ENCODE data around the gene DBNDD1.
A peak's percentile ranks its signal among the peaks of the same experiment; 100 is the strongest.

Gene DBNDD1

GRCh38 chr16:90019543-90020259, 445 bp upstream of the DBNDD1 start:
- ChIA-PET POLR2A (interaction anchor here (1.1 to 3.3 kb wide), 3 partner anchors 15 to 97 kb away, joined by 3 to 14 read pairs (median 3); partner anchors contain the start of gene TUBB3), CTCF (interaction anchor here (0.8 to 1.7 kb wide), 6 partner anchors 11 to 320 kb away, joined by 3 to 6 read pairs (median 3); no protein-coding TSS in a partner anchor)
- H3K4me1 ChIP-seq (ENCODE audit: control insufficient read depth, insufficient read depth, low read length), result peaks cover 20% of the 10 kb centered on the region
- H3K9me3 ChIP-seq (ENCODE audit: control insufficient read depth, insufficient read depth, low read depth, low read length), result no peaks in the 10 kb centered on the region
- H3K4me3 ChIP-seq (ENCODE audit: low read depth, low read length), result peak overlapping the region; percentile 48
- H3K27ac ChIP-seq (ENCODE audit: extremely low read depth, low read depth, low read length), result peak overlapping the region; percentile 84
- peaks cover 0 to 13% of the 10 kb centered on the region in 2 experiments; a peak in 2 of 3 replicates for H3K36me3 ChIP-seq (ENCODE audit: control insufficient read depth in 2 of 2, insufficient read depth in 1 of 2, low read length in 2 of 2)
- TF ChIP-seq ZNF785 (tag by site-specific recombination; IDR thresholded peaks at IDR 0.05) (no peak), HOXC10 (CRISPR knock-in tag; IDR thresholded peaks at IDR 0.05) (no peak), HIC1 (tag by site-specific recombination; IDR thresholded peaks at IDR 0.05) (no peak), ZNF362 (tag by site-specific recombination; IDR thresholded peaks at IDR 0.05) (no peak), ZXDB (tag by site-specific recombination; IDR thresholded peaks at IDR 0.05) (peak; percentile 65; the same call in 1 of the 2 replicates), ZNF664 (tag by site-specific recombination; IDR thresholded peaks at IDR 0.05) (no peak), ZNF777 (tag by site-specific recombination; IDR thresholded peaks at IDR 0.05; ENCODE audit: borderline replicate concordance) (no peak), INSM2 (tag by site-specific recombination; IDR thresholded peaks at IDR 0.05) (no peak), PRDM6 (tag by site-specific recombination; IDR thresholded peaks at IDR 0.05) (no peak), ZIC2 (tag by site-specific recombination; IDR thresholded peaks at IDR 0.05) (peak; percentile 78), TCF7L2 (IDR thresholded peaks at IDR 0.05; ENCODE audit: borderline replicate concordance, low read depth, low read length) (no peak), SCRT2 (tag by site-specific recombination; IDR thresholded peaks at IDR 0.05) (no peak), ZNF175 (tag by site-specific recombination; IDR thresholded peaks at IDR 0.05) (no peak), PRDM10 (tag by site-specific recombination; IDR thresholded peaks at IDR 0.05) (peak; percentile 54), ZBTB20 (tag by site-specific recombination; IDR thresholded peaks at IDR 0.05) (peak; percentile 70; the same call in 1 of the 2 replicates), ZNF596 (tag by site-specific recombination; IDR thresholded peaks at IDR 0.05) (no peak), ZNF624 (tag by site-specific recombination; IDR thresholded peaks at IDR 0.05) (no peak), ZNF660 (tag by site-specific recombination; IDR thresholded peaks at IDR 0.05) (no peak), ZNF513 (tag by site-specific recombination; IDR thresholded peaks at IDR 0.05) (no peak), KLF7 (tag by site-specific recombination; IDR thresholded peaks at IDR 0.05; ENCODE audit: borderline replicate concordance) (peak; percentile 59; the same call in 1 of the 2 replicates), ZBTB8A (tag by site-specific recombination; IDR thresholded peaks at IDR 0.05) (peak; percentile 90), ZNF654 (tag by site-specific recombination; IDR thresholded peaks at IDR 0.05; ENCODE audit: low read depth) (no peak), FEZF1 (tag by site-specific recombination; IDR thresholded peaks at IDR 0.05) (no peak), ZSCAN4 (tag by site-specific recombination; IDR thresholded peaks at IDR 0.05) (no peak)

Measured in HEK293 (cell line).